ENCODE measurements around the gene CYB5A.

- TF ChIP-seq, protein P1, sequence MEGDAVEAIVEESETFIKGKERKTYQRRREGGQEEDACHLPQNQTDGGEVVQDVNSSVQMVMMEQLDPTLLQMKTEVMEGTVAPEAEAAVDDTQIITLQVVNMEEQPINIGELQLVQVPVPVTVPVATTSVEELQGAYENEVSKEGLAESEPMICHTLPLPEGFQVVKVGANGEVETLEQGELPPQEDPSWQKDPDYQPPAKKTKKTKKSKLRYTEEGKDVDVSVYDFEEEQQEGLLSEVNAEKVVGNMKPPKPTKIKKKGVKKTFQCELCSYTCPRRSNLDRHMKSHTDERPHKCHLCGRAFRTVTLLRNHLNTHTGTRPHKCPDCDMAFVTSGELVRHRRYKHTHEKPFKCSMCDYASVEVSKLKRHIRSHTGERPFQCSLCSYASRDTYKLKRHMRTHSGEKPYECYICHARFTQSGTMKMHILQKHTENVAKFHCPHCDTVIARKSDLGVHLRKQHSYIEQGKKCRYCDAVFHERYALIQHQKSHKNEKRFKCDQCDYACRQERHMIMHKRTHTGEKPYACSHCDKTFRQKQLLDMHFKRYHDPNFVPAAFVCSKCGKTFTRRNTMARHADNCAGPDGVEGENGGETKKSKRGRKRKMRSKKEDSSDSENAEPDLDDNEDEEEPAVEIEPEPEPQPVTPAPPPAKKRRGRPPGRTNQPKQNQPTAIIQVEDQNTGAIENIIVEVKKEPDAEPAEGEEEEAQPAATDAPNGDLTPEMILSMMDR (IDR thresholded peaks at IDR 0.05) = no peak
- TF ChIP-seq POLR2AphosphoS5 (IDR thresholded peaks at IDR 0.05; ENCODE audit: low read depth, low read length) = no peak
- no peak for TF ChIP-seq MAX (IDR thresholded peaks at IDR 0.05; ENCODE audit: low read depth)
- TF ChIP-seq RAD21 (IDR thresholded peaks at IDR 0.05; ENCODE audit: low read length) = no peak
- TF ChIP-seq GABPA (IDR thresholded peaks at IDR 0.05; ENCODE audit: low read depth) = no peak
- no peak for TF ChIP-seq CHD2 (IDR thresholded peaks at IDR 0.05; ENCODE audit: low read length, partially characterized antibody)
- TF ChIP-seq EP300 (IDR thresholded peaks at IDR 0.05; ENCODE audit: borderline replicate concordance in 1 of 2, low read depth in 1 of 2, low read length in 1 of 2) = no peak
- TF ChIP-seq, protein P2, sequence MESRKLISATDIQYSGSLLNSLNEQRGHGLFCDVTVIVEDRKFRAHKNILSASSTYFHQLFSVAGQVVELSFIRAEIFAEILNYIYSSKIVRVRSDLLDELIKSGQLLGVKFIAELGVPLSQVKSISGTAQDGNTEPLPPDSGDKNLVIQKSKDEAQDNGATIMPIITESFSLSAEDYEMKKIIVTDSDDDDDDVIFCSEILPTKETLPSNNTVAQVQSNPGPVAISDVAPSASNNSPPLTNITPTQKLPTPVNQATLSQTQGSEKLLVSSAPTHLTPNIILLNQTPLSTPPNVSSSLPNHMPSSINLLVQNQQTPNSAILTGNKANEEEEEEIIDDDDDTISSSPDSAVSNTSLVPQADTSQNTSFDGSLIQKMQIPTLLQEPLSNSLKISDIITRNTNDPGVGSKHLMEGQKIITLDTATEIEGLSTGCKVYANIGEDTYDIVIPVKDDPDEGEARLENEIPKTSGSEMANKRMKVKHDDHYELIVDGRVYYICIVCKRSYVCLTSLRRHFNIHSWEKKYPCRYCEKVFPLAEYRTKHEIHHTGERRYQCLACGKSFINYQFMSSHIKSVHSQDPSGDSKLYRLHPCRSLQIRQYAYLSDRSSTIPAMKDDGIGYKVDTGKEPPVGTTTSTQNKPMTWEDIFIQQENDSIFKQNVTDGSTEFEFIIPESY (IDR thresholded peaks at IDR 0.05; ENCODE audit: borderline replicate concordance, low read depth) = no peak
- no peak for TF ChIP-seq MXI1 (IDR thresholded peaks at IDR 0.05; ENCODE audit: low read depth, low read length)
- no peak for TF ChIP-seq RXRA (IDR thresholded peaks at IDR 0.05; ENCODE audit: borderline replicate concordance, low read depth)
- TF ChIP-seq REST (IDR thresholded peaks at IDR 0.05; ENCODE audit: low read depth, low read length) = no peak
- no peak for TF ChIP-seq YY1 (IDR thresholded peaks at IDR 0.05; ENCODE audit: low read depth)
Observed at GRCh38 chr18:74264303-74265020, 27.3 kb downstream of the CYB5A start.
